HL-60 (cell line): ENCODE results near the gene PDHX.
"Not testable (repeated sequence)": the region's sequence is repeated elsewhere in the genome, so short reads cannot be mapped to it uniquely, and the experiment has no call there.

Source experiments
- DNase-seq, 2 experiments: peaks; one replicate each; pipeline ENCODE4 v3.0.0-alpha.2; 2010 to 2020; ENCODE audit warnings: low read depth in 1 of 2, low spot score in 1 of 2
- H3K27ac ChIP-seq: fragments of 250-450 bp; sonication (Bioruptor Pico); replicated peaks from 2 replicates; pipeline ENCODE4 v1.5.1; 2020; ENCODE audit warnings: mild to moderate bottlenecking, moderate library complexity
- H3K27me3 ChIP-seq: fragments of 250-450 bp; sonication (Bioruptor Pico); 2 replicates; pipeline ENCODE4 v1.5.1; 2021; ENCODE audit warnings: mild to moderate bottlenecking, moderate library complexity; ENCODE audit not compliant: insufficient read depth, poor library complexity, severe bottlenecking
- H3K4me3 ChIP-seq: replicated peaks from 2 replicates; pipeline ENCODE4 v1.5.1; 2011; ENCODE audit warnings: mild to moderate bottlenecking, control low read depth, low read length; ENCODE audit not compliant: insufficient read depth
- CTCF ChIP-seq: IDR thresholded peaks from one replicate; pipeline ENCODE4 v1.5.1; 2011; ENCODE audit warnings: low read length, control low read depth, inconsistent platforms; ENCODE audit not compliant: insufficient read depth
- GABPA ChIP-seq: IDR thresholded peaks from 2 replicates; pipeline ENCODE4 v1.6.1; 2012; ENCODE audit warnings: low read depth
- POLR2AphosphoS5 ChIP-seq: IDR thresholded peaks from 2 replicates; pipeline ENCODE4 v1.6.1; 2012; ENCODE audit warnings: low read depth
- REST ChIP-seq: IDR thresholded peaks from 2 replicates; pipeline ENCODE4 v1.6.1; 2012; ENCODE audit warnings: low read depth; ENCODE audit not compliant: insufficient replicate concordance
- SPI1 ChIP-seq: IDR thresholded peaks from 2 replicates; pipeline ENCODE4 v1.6.1; 2012; ENCODE audit warnings: low read depth, mild to moderate bottlenecking, borderline replicate concordance

The PDHX gene

GRCh38 chr11:34909415-34909814 is 7.0 kb upstream of the PDHX start:
- Histone ChIP-seq H3K4me3 (no peak overlapping the region), H3K27me3 (no peaks in the 10 kb centered on the region), H3K27ac (peak overlapping the region; percentile 52)
- DNase-seq, result peak in 1 of 2 experiments; percentile 44
- peak; percentile 69 for TF ChIP-seq SPI1
- no peak for TF ChIP-seq POLR2AphosphoS5

- TF ChIP-seq POLR2AphosphoS5, result 0 out of 2 replicates have a peak, but pooled peaks have one; percentile 27
- TF ChIP-seq GABPA, result no peak
- DNase-seq, result peak; percentile 81 to 85
- no peaks in the 10 kb centered on the region for H3K27me3 ChIP-seq
- H3K27ac ChIP-seq, result peak overlapping the region; percentile 52
- no peak overlapping the region for H3K4me3 ChIP-seq
Observed at GRCh38 chr11:34909955-34910354, 6.5 kb upstream of the PDHX start.

GRCh38 chr11:34910817-34911216 is 5.6 kb upstream of the PDHX start:
- no peaks in the 10 kb centered on the region for H3K27me3 ChIP-seq
- DNase-seq, result no peak
- no peak for TF ChIP-seq CTCF
- TF ChIP-seq REST, result no peak
- TF ChIP-seq SPI1, result no peak
- no peak for TF ChIP-seq POLR2AphosphoS5
- no peak for TF ChIP-seq GABPA
- H3K27ac ChIP-seq, result peak overlapping the region; percentile 39; the same call in 1 of the 2 replicates
- no peak overlapping the region for H3K4me3 ChIP-seq

- DNase-seq, result no peak
- TF ChIP-seq SPI1 (no peak), GABPA (no peak), CTCF (no peak), REST (no peak), POLR2AphosphoS5 (no peak)
- H3K27me3 ChIP-seq, result no peaks in the 10 kb centered on the region
- H3K4me3 ChIP-seq, result no peak overlapping the region
- no peak overlapping the region for H3K27ac ChIP-seq
Observed at GRCh38 chr11:34911676-34912075, 4.7 kb upstream of the PDHX start.

GRCh38 chr11:34913556-34913955 is 2.9 kb upstream of the PDHX start:
- DNase-seq, H3K27ac ChIP-seq, H3K27me3 ChIP-seq, H3K4me3 ChIP-seq: not testable (repeated sequence)
